Measurements from ENCODE around the gene ZSCAN29. TPM values are rescaled to one million over a fixed set of nuclear protein-coding genes. Genes with fewer than 3 reads are reported as not detected.

ZSCAN29 gene
- total and polyA plus RNA-seq, 2 of the 13 experiments (the other 11 are each of a cell fraction or from before 2014, with no cell fraction given), result 8.3 to 27.4 TPM

DNA sequence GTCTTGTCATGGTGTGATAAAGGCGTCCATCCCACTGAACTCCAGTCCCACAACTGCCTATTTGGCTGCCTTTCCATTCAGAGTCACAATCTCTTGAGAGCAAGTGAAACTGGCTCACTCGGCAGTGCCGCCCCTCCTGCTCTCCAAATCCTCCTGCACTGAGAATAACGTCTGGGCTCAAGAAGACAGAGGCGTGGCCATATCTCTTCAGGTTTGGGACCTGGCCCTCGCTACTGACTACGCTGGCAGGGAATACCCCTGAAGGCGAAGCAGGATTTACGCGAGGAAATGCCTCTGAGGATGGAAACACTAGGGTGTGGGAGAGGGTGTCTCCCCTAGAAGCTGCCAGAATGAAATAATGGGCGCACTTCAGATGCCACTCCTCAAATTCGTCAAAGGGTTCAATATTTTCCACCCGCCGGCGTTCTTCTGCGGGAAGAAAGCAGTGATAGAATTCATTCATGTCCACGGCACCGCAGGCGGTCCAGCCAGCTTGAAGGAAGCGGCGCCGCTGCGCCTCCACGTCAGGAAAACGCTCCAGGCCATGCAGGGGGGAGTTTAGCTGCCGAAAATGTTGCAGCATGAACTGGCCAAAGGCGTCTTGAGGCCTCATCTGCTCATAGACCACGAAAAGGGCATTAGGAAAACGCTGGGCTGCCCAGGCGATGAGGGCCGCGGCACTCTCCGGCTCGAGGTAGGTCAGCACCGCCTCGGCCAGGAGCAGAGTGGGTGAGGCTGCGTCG lies 41.5 kb downstream of the ZSCAN29 start:
- H3K79me2 ChIP-seq (ENCODE audit: insufficient read depth, low read length), result peaks cover 14% of the 10 kb centered on the region
- BruUV-seq (replicated peaks), result no TSS peak
- H3K36me3 ChIP-seq (replicated peaks in 1 of 2; ENCODE audit: control insufficient read depth in 1 of 2, insufficient read depth in 2 of 2, low read length in 2 of 2), result peaks cover 0 to 2% of the 10 kb centered on the region in 2 experiments; a peak in 1 of 5 replicates
- intact Hi-C loops (cut with micrococcal nuclease; ENCODE audit: unreplicated experiment) (no loop called here), in situ Hi-C loops (cut with HindIII; ENCODE audit: extremely low pct_ligation_motif_present, low pct_unique_long_range_greater_than_20kb) (no loop called here)
- FAIRE-seq (no peak), ATAC-seq (no peak), DNase-seq (ENCODE audit: low spot score) (no peak)
- 69% methylated on average over 33 of the region's 38 CpGs for WGBS (ENCODE audit: low lambda C conversion rate)
- H3K27me3 ChIP-seq (ENCODE audit: control insufficient read depth in 1 of 2, insufficient read depth in 2 of 2, low read length in 2 of 2), result peaks cover 0 to 2% of the 10 kb centered on the region in 2 experiments; a peak in 2 of 5 replicates
- ChIA-PET POLR2A (interaction anchor here (0.8 kb wide), 1 partner anchor 41 kb away, joined by 3 read pairs; the partner anchor contains the start of genes TUBGCP4 and ZSCAN29), CTCF (ENCODE audit: low intra/inter-chr PET ratio, low total read pairs) (no interaction called here)
- no peaks in the 10 kb centered on the region for H4K20me1 ChIP-seq (ENCODE audit: insufficient read depth, low read length)
- peak overlapping the region; percentile 77 for H3K9ac ChIP-seq (ENCODE audit: insufficient read depth, low read depth, low read length)
- H3K27ac ChIP-seq (ENCODE audit: extremely low read length, insufficient read depth, low read length), result peak overlapping the region; percentile 91
- peak overlapping the region; percentile 96 for H3K4me2 ChIP-seq (ENCODE audit: low read depth, low read length)
- no peak overlapping the region for H2AFZ ChIP-seq (ENCODE audit: low read length)
- no peaks in the 10 kb centered on the region for H3K9me3 ChIP-seq (ENCODE audit: low read length)
- peak overlapping the region; percentile 63 to 75 (median 74) for H3K4me3 ChIP-seq (replicated peaks in 1 of 3; ENCODE audit: insufficient read depth in 1 of 3, low read depth in 2 of 3, low read length in 3 of 3)
- H3K4me1 ChIP-seq (ENCODE audit: insufficient read depth, low read length), result peaks cover 32% of the 10 kb centered on the region
- TF ChIP-seq RFXAP (CRISPR knock-in tag; IDR thresholded peaks at IDR 0.05; ENCODE audit: borderline replicate concordance) (no peak), ZNF746 (CRISPR knock-in tag; IDR thresholded peaks at IDR 0.05) (no peak), HIC2 (CRISPR knock-in tag; IDR thresholded peaks at IDR 0.05; ENCODE audit: low read depth) (0 out of 2 replicates have a peak, but pooled peaks have one; percentile 3), ZNF160 (CRISPR knock-in tag; IDR thresholded peaks at IDR 0.05) (peak; percentile 14; the same call in 1 of the 2 replicates), ZNF619 (CRISPR knock-in tag; IDR thresholded peaks at IDR 0.05) (0 out of 2 replicates have a peak, but pooled peaks have one; percentile 22), CERS6 (CRISPR knock-in tag; IDR thresholded peaks at IDR 0.05) (0 out of 2 replicates have a peak, but pooled peaks have one; percentile 50), CEBPZ (IDR thresholded peaks at IDR 0.05; ENCODE audit: low read length) (no peak), TBP (CRISPR knock-in tag; IDR thresholded peaks at IDR 0.05) (0 out of 2 replicates have a peak, but pooled peaks have one; percentile 50), BRD4 (CRISPR knock-in tag; IDR thresholded peaks at IDR 0.05) (peak; percentile 55; the same call in 1 of the 2 replicates)
- TF ChIP-seq, protein P1, sequence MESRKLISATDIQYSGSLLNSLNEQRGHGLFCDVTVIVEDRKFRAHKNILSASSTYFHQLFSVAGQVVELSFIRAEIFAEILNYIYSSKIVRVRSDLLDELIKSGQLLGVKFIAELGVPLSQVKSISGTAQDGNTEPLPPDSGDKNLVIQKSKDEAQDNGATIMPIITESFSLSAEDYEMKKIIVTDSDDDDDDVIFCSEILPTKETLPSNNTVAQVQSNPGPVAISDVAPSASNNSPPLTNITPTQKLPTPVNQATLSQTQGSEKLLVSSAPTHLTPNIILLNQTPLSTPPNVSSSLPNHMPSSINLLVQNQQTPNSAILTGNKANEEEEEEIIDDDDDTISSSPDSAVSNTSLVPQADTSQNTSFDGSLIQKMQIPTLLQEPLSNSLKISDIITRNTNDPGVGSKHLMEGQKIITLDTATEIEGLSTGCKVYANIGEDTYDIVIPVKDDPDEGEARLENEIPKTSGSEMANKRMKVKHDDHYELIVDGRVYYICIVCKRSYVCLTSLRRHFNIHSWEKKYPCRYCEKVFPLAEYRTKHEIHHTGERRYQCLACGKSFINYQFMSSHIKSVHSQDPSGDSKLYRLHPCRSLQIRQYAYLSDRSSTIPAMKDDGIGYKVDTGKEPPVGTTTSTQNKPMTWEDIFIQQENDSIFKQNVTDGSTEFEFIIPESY (CRISPR knock-in tag; IDR thresholded peaks at IDR 0.05), result peak; percentile 21; the same call in 1 of the 2 replicates
- TF ChIP-seq, protein P2, sequence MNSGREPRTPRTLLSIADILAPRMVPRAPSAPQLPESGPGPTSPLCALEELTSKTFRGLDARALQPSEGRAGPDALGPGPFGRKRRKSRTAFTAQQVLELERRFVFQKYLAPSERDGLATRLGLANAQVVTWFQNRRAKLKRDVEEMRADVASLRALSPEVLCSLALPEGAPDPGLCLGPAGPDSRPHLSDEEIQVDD (CRISPR knock-in tag; IDR thresholded peaks at IDR 0.05; ENCODE audit: borderline replicate concordance), result 0 out of 2 replicates have a peak, but pooled peaks have one; percentile 15
- TF ChIP-seq, protein P3, sequence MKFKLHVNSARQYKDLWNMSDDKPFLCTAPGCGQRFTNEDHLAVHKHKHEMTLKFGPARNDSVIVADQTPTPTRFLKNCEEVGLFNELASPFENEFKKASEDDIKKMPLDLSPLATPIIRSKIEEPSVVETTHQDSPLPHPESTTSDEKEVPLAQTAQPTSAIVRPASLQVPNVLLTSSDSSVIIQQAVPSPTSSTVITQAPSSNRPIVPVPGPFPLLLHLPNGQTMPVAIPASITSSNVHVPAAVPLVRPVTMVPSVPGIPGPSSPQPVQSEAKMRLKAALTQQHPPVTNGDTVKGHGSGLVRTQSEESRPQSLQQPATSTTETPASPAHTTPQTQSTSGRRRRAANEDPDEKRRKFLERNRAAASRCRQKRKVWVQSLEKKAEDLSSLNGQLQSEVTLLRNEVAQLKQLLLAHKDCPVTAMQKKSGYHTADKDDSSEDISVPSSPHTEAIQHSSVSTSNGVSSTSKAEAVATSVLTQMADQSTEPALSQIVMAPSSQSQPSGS (CRISPR knock-in tag; IDR thresholded peaks at IDR 0.05), result no peak

Data from HepG2 (cell line).